HG03097 (cell line): ENCODE measurements around the gene FSTL5.
"Not testable (repeated sequence)": the region's sequence is repeated elsewhere in the genome, so short reads cannot be mapped to it uniquely, and the experiment has no call there.

Experiments used
- ATAC-seq: cut with Tn5 transposase; IDR thresholded peaks from one replicate; pipeline ENCODE4 v1.9.1; 2021; ENCODE audit not compliant: unreplicated experiment, low FRiP score

The FSTL5 gene

DNA sequence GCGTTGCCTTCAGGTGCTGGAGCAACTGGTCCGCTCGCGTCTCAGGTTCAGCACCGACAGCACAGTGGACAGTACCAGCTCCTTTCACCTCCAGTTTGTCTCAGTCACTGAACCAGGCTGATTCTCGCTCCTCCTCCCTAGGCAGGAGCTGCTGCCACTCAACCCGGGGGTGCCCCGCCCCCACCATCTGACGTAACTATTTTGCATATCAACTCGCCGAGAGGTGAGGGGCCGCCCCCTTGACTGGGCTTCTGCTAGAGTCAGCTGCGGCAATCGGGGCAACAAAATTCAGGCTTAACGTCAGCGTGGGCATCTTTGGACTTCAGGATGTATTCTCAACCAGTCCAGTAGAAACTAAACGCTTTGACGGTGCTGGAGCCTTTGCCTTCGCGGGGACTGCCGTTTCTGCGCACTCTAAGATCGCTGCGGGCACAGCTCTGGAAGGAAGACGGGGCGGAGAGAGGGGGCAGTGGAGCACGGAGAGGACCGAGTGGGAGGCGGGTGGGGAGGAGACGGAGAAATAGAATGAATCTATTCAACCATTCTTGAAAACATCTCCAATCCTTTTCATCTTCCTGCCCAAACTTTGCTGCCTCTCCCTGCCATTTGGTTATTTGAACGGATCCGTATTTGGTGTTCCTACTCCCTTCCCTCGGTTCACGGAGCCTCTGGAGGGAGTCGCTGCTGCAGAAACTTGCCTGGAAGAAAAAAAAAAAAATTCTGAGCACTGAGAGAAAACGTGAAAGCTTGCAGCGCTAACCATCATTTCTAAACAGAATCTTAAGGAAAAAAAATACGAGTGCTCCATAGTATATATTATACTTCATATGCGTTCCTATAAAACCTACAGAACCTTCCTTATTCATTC is at the start of gene FSTL5:
Gene FSTL5, minus strand, starts transcription at position 109 of the 868 bp plus-strand sequence. CDS start 52,604 bp downstream, outside the sequence.
- ATAC-seq, result peak; percentile 73

DNA sequence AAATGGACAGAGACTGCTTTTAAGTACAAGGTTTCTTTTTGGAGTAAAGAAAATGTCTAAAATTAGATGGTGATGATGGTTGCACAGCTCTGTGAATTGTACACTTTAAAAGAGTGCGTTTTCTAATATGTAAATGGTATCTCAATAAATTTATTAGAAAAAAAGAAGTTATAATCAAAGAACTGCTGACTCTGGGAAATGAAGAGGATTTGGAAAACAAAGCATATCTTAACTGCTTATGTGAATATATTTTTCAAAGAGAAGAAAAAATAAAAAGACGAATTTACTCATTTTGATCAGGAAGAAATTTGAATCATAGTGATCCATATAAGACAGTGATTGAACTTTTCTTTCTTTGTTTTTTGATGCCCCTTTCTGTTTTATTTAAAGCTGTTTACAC is 45.9 kb upstream of the FSTL5 start:
- ATAC-seq, result no peak

DNA sequence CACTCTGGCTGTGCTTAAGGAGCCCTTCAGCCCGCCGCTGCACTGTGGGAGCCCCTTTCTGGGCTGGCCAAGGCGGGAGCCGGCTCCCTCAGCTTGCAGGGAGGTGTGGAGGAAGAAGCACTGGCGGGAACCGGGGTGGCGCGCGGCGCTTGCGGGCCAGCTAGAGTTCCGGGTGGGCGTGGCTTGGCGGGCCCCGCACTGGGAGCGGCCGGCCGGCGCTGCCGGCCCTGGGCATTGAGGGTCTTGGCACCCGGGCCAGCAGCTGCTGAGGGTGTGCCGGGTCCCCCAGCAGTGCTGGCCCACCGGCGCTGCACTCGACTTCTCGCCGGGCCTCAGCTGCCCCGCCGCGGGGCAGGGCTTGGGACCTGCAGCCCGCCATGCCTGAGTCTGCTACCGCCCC is 39.7 kb upstream of the FSTL5 start:
- not testable (repeated sequence) for ATAC-seq

DNA sequence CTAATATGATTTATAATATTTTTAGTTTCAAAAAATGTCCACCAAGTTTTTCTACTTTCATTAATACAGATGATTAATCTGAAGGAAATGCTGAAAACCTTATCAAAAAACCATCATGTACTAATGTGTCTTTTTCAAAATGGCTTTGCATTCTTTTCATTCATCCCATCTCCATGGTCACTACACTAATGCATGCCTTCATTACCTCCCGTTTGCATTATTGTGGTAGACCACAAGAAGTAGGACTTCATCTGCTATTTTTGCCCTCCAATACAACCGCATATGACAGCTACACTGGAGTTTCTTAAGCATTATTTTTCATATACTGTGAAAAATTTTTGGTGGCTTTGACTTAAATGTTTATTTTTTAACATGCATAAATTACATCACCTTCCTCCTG is 37.9 kb upstream of the FSTL5 start:
- ATAC-seq, result no peak

DNA sequence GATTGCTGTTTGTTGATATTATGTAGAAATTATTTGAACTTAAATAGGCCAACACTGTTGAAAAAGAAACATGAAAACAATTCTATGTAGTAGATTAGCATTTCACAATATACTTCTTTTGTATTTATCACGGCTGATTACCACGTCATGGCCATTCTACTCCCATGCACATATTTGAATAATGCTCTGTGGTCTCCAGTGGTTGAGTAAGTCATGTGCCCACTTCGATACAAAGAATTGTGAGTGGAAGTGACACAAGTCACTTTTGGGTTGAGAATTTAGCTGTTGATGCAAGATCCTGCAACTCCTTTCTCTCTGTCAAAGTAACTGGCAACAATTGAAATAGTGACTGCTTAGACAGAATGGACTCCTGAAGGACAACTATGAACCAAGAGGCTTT is 6.7 kb upstream of the FSTL5 start:
- ATAC-seq, result no peak

DNA sequence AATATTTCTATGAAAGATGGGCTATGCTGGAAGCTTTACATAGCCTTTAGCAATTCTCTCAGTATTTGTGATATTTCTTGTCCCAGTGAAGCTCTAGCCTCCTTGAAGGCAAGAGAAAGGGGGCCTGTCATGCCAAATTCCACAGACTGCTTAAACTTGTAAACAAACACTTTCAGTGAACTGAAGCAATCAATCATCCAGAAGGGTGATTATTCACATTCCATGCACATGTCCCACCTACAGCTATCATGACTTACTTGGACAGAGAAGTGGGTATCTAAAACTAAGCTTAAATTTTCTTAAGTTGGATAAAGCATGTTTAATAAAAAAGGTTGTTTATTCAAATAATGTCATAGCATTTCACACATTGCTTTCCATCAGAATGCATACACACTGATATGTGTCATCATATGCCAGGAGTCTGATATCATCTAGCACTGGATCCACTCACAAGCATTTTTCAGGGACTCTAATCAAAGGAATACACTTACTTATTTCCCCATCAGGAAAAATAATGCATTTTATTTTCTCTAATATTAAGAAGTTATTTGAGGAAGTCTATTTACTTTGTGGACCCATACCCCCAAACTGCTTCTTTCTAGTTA is 1.2 kb upstream of the FSTL5 start:
- ATAC-seq, result no peak

DNA sequence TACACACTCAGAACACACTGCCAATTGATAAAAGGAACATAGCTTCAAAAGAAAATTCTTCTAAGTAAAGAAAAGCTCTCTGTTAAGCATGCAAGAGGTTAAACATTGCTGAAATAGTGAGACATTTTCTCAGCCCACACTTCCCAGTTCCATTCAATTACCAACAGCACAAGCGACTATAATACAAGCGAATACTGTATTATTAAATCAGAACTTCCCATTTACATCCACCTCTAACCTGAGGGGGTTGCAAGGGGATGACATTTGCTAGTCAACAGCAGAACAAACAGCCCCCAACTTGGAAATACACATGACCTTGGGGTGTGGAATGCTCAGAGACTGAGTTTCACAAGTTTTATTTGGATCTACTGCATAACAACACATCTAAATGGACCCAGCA is 1.1 kb downstream of the FSTL5 start:
- no peak for ATAC-seq

DNA sequence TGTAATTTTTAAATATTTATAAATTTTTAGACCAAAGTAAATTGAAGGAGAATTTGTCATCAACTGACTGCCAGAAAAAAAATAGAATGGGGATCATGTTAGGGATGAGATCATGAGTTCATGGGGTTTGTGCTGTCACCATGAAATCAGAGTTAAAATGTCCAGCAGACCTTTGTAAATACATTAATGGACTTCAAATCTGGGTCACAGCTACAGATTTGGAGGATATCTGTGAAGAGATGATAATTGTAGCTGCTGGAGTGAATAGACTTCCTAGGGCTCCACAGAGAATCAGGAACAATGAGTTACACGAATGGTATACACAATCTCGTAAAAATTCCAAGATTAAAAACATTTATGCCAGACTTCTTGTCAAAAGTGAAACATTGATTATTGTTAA is 6.6 kb downstream of the FSTL5 start:
- no peak for ATAC-seq

DNA sequence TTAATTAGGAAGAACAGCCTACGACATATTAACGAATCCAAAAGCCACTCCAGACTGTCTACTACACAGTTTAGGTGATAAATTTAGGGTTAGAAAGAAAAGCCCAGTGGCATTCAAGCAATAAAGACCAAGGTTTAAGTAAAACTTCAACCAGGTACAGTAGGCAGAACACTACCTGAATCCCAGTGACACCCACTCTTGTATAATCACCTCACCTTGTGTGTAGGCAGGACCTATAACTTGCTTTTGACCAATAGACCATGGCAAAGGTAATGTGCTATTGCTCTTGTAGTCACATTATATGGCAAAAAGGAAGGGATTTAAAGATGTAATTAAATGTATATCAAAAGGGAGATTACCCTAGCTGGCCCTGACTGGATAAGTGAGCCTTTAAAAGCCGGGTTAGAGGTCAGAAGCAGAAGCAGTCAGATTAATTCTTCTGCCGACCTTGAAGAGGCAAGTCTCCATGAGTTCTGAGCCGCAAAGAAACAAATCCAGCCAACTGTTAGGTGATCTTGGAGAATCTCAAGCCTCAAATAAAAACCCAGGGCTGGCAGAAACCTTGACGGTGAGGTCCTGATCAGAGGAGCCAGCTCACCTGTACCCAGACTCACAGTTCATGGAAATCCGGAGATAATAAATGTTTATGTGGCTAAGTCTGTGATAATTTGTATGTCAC is 8.8 kb downstream of the FSTL5 start:
- no peak for ATAC-seq

DNA sequence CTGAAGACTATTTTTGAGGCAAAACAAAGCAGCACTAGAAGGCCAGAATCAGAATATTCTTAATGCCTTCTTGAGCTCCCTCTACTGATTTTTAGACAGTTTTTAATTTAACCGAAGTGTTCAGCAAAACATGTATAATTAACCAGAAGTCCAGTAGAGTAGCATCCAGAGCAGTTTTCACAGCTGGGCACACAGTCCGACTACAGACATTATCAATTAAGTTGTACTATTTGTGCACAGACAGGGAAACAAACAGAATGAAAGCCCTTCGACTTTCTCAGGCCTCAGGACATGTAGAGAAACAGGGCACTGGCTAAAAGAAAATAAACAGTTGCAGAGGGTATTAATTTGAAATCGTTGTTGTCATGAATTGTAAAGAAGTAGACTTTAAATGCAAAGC is 11.9 kb downstream of the FSTL5 start:
- no peak for ATAC-seq

DNA sequence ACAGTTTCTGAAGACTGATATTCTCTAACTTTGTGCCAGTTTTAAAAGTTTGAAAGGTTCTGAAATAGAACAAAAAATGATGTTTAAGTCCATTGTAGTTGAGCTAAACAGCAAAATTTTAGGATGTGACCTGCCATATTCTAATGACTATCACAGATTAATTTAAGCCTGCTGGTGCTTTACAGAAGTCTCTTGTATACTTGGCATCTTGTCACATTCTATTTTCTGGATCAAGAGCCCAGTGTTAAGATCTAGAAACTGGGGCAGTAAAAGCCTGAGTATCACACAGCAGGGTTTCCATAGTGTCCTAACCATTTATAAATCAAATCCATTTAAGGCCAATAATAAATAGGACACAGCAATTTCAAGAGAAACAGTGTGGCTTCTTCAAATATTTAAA is 12.4 kb downstream of the FSTL5 start:
- no peak for ATAC-seq

DNA sequence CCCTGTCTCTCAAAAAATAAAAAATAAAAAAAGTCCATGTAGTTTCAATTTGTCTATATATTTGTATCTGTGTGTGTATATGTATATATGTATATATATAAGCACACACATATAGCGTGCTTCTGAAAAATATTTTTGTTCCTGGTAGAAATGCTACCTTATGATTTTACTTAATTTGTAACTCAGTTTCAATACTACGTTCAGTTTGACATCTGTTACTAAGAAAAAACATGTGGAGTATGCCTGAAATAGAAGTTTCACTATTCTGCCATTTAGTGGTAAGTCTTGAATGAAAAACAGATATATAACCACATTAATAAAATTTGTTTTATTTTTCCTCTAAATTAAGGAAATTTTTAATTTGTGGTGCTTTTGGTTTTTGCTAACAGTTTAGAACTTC is 14.2 kb downstream of the FSTL5 start:
- ATAC-seq, result no peak

DNA sequence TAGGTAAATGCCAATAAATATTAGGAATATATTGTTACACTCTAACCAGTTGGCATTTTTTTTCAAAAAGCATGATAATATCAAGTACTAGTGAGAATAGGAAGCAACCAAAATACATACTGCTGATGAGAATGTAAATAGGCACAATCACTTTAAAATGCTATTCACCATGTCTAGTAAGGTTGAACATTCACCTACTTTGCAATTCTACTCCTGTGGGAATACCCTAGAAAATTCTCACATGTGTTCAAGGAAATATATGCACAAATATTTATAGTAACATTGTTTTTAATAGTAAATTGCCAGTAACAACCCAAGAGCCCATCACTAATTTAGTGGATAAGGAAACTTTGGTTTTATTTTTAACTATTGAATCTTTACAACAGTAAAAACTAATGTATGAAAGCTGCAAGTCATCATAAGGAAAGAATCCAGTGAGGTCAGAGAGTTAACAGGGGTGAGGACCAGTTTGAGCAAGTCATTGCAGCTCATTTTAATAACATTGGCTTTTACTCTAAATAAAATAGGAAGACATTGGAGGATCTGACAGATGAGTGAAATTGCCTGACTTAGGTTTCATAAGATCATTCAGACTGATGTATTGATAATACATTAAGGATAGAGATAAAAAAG is 23.6 kb downstream of the FSTL5 start:
- ATAC-seq, result no peak

DNA sequence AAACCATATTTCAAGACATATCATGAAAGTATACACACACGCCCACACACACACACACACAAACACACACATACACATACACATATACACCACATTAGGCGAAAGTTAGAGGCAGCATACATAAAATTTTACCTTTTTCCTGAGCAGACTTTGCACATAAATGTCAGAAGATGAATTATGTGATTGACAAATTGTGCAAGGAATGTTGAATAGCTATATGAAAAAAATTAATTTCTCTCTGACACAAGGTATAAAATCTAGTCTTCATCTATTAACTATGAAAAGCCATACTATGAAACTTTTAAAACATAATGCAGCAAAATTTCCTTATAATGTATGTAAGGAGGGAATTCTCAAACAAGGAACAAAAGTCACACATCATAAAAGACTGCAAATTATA is 24.4 kb downstream of the FSTL5 start:
- no peak for ATAC-seq

DNA sequence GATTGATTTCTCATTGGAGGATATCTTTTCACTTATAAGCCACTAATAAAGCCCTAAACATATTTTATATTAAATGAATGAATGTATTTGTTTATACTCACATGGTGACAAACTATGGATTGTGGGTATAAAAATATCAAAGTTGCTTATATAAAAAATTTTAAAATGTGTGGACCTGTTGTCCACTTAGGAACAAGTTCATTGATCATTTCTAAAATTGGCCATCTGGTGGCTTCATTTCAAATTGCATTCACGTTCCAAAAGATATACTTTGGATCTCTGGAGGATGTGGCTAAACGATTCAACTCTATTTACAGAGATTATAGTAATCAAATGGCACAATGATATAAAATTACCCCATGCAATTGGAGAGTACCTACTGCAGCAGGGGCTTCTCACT is 32.5 kb downstream of the FSTL5 start:
- no peak for ATAC-seq

DNA sequence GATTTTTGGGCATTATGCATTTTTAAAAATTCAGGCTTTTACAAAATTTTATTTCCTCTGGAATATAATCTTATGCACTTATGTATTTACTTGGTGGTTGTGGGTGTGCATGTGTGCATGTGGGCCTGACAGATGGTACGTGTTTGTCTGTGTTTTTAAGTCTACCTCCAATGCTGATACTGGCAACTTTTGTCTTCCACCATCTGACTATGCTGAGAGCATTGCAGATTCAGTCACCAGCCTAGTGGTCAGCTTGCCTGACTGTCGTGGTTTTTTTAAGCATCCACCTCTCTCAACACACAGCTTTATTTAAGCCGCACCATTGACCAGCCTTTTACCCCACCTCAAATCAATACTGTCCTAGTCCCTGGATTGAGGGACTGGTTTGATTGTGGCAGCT is 37.1 kb downstream of the FSTL5 start:
- ATAC-seq, result no peak

DNA sequence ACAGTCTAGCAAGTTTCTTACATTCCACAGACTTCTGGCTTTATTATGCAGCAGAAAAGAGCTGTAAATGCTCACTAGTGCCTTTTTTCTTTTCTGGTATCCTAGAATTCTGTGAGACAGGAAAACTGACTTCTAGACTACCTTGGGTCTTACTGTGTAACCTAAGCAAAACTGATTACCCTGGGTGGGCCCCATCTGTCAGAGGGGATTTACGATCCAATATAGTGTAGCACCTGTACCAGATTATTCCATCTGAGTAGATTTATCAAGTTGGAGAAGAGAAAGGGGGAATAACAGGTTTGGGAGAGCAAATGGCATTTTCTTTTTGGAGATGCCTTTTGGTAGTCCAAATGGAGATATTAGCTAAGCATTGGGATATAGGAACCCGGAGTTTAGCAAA is 46.7 kb downstream of the FSTL5 start:
- no peak for ATAC-seq

DNA sequence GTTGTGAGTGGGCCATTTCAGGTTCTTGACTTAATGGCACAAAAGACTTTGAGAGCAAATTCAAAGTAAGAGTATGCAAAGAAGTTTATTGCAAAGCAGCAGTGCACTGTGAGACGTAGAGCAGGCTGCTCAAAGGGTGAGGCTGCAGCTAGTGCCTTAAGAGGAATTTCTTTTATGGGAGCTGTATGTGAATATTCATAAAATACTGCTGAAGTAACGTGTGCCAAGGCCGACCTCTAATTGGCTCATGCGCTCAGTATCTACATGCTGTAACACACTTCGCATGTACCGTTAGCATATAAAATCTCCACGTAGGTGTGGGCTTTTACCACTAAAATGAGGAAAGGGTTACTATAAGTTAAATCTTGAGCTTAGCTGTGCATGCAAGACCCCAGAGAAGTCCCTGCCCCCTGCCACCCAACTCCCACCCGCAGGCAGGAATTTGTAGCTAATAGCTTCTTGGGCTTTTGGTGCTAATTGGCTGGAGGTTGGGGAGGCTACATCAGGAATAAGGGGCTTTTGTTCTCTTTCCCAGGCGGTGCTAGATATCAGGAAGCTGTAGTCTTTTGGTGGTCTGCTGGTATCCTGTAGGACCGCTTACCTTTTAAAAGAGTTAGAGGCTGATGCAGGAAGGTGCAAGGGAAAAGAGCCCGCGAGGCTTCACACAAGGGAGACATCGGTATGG is 47.6 kb downstream of the FSTL5 start:
- ATAC-seq, result no peak

DNA sequence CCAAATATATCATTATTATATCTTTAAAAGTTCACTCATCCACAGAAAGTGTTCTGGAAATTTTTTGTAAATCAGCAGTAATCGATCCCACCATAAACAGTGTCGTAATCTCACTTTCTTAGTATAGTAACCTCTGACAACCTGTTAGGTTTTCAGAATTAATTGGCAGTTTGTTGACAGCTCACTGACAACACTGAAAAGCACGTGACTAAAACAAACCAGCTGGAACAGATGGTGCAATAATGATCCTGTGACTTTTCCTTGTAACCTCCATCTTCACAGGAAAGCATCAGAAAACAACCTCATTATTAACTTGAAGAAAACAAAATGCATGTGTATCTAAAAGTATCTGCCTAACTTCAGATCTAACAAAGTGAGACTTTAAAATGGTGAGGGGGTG is 48.5 kb downstream of the FSTL5 start:
- no peak for ATAC-seq

DNA sequence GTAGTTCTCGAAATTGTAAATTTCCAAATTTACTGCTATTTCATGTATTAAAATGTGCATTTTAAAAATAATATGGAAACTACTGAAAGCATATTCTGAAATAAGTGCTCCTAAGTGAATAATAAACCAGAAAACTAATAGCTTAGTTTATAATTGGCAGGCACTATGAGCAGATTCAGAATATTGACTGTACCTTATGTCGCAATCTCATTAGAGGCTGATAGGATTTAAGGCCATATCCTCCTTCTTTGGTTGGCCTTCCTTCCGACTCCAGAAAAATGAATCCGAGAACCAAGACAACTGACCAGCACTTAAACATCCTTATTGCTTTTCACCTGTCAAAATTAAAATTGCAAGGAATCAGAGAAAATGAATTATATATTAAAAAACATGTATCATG is 52.7 kb downstream of the FSTL5 start:
- no peak for ATAC-seq
